Esophagus squamous epithelium (tissue), 4 donors: ENCODE measurements around the gene SNRPA.

Experiments
- CTCF ChIP-seq, 6 experiments: fragments of 450-650 bp in 4 of 6; fragments of 200-600 bp in 2 of 6; sonication (generic) in 2 of 6; IDR thresholded peaks; one replicate each; pipeline ENCODE4 v1.5.1; 2016 to 2019; ENCODE audit warnings: antibody characterized with exemption in 6 of 6, mild to moderate bottlenecking in 4 of 6, moderate library complexity in 4 of 6
- POLR2A ChIP-seq, 4 donors: fragments of 450-650 bp; IDR thresholded peaks; one replicate each; pipeline ENCODE4 v1.6.1; 2017; ENCODE audit warnings: antibody characterized with exemption in 4 of 4, mild to moderate bottlenecking in 4 of 4, moderate library complexity in 3 of 4

GRCh38 chr19:40739030-40739839 lies 11.8 kb upstream of the SNRPA start:
- peak in 1 of 4 donors; percentile 12 for TF ChIP-seq POLR2A (IDR thresholded peaks at IDR 0.05)
- TF ChIP-seq CTCF (IDR thresholded peaks at IDR 0.05) = no peak
